Fibroblast of lung (primary cell): ENCODE data around the gene KLK8. TPM values are rescaled to one million over a fixed set of nuclear protein-coding genes. Genes with fewer than 3 reads are reported as not detected.

Source experiments
- DNase-seq, 2 donors: peaks; one replicate each; pipeline versions ENCODE4 v3.0.0 to v3.0.0-alpha.2; 2010; ENCODE audit warnings: low read depth in 2 of 2
- H2AFZ ChIP-seq: 2 replicates; pipeline ENCODE4 v1.5.1; 2012; ENCODE audit warnings: low read length, control low read depth, inconsistent platforms
- H3K27ac ChIP-seq: 2 replicates; pipeline ENCODE4 v1.5.1; 2011; ENCODE audit warnings: low read length, control low read depth; ENCODE audit not compliant: insufficient read depth
- H3K27me3 ChIP-seq: 2 replicates; pipeline ENCODE4 v1.5.1; 2011; ENCODE audit warnings: mild to moderate bottlenecking, low read length; ENCODE audit not compliant: control insufficient read depth, insufficient read depth
- H3K36me3 ChIP-seq: 2 replicates; pipeline ENCODE4 v1.5.1; 2011; ENCODE audit warnings: low read length; ENCODE audit not compliant: control insufficient read depth, insufficient read depth
- H3K4me1 ChIP-seq: 2 replicates; pipeline ENCODE4 v1.5.1; 2011; ENCODE audit warnings: low read length; ENCODE audit not compliant: control insufficient read depth, insufficient read depth; ENCODE audit errors: extremely low read depth
- H3K4me2 ChIP-seq: 2 replicates; pipeline ENCODE4 v1.5.1; 2011; ENCODE audit warnings: low read length, control low read depth; ENCODE audit not compliant: insufficient read depth; ENCODE audit errors: extremely low read depth
- H3K4me3 ChIP-seq, 4 experiments: fragments of 200-600 bp in 1 of 4; sonication (generic) in 1 of 4; replicated peaks in 1 of 4; 2 replicates each; pipeline ENCODE4 v1.5.1; 2011 to 2016; ENCODE audit warnings: low read length in 4 of 4, low read depth in 3 of 4, mild to moderate bottlenecking in 3 of 4, control low read depth in 2 of 4, inconsistent platforms in 1 of 4, mixed read lengths in 1 of 4; ENCODE audit not compliant: insufficient read depth in 1 of 4; ENCODE audit errors: control extremely low read depth in 1 of 4
- H3K79me2 ChIP-seq: 2 replicates; pipeline ENCODE4 v1.5.1; 2012; ENCODE audit warnings: mild to moderate bottlenecking, low read length, inconsistent platforms; ENCODE audit not compliant: control insufficient read depth, insufficient read depth
- H3K9ac ChIP-seq: 2 replicates; pipeline ENCODE4 v1.5.1; 2011; ENCODE audit warnings: mild to moderate bottlenecking, low read length, control low read depth; ENCODE audit not compliant: insufficient read depth
- H3K9me3 ChIP-seq: 2 replicates; pipeline ENCODE4 v1.5.1; 2012; ENCODE audit warnings: low read depth, low read length; ENCODE audit not compliant: control insufficient read depth, insufficient read depth
- H4K20me1 ChIP-seq: 2 replicates; pipeline ENCODE4 v1.5.1; 2011; ENCODE audit warnings: low read length; ENCODE audit not compliant: control insufficient read depth, insufficient read depth; ENCODE audit errors: extremely low read depth
- EZH2 ChIP-seq: IDR thresholded peaks from 2 replicates; pipeline ENCODE4 v1.5.1; 2012; ENCODE audit warnings: low read length, control low read depth, mild to moderate bottlenecking; ENCODE audit errors: missing control alignments
- polyA minus RNA-seq: library from RNA; depleted of rRNA, polyadenylated mRNA; stranded (reverse); fragments of >200 nt; gene quantifications from 2 replicates; pipeline ENCODE4 v1.2.3, GENCODE V29; 2011; ENCODE audit warnings: low replicate concordance
- polyA plus RNA-seq, 2 donors: library from polyadenylated mRNA; depleted of rRNA in 1 of 2; stranded (reverse) in 1 of 2; unstranded in 1 of 2; fragments of >200 nt; gene quantifications; 2 replicates each; pipeline ENCODE4 v1.2.1, GENCODE V29; 2011 to 2012; ENCODE audit warnings: missing spikeins in 1 of 2
- total RNA-seq: library from RNA; depleted of rRNA; stranded (reverse); fragments of >200 nt; gene quantifications from 2 replicates; pipeline ENCODE4 v1.2.1, GENCODE V29; 2014
- TF ChIP-seq, protein P1 (sequence below), 2 donors: IDR thresholded peaks in 1 of 2; conservative IDR thresholded peaks in 1 of 2; 1 replicate in 1 of 2; 2 replicates in 1 of 2; pipeline ENCODE4 v1.5.1; 2011 to 2012; ENCODE audit warnings: low read length in 2 of 2, control low read depth in 1 of 2, inconsistent platforms in 1 of 2, low read depth in 1 of 2, mild to moderate bottlenecking in 1 of 2

Gene KLK8, protein sequence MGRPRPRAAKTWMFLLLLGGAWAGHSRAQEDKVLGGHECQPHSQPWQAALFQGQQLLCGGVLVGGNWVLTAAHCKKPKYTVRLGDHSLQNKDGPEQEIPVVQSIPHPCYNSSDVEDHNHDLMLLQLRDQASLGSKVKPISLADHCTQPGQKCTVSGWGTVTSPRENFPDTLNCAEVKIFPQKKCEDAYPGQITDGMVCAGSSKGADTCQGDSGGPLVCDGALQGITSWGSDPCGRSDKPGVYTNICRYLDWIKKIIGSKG
- total RNA-seq (not detected in 2 replicates), polyA plus RNA-seq (not detected in 2 replicates), polyA minus RNA-seq (not detected in 2 replicates)
- polyA plus RNA-seq (2012), result not detected in 2 replicates

- Histone ChIP-seq H3K27me3 (no peaks in the 10 kb centered on the region), H3K4me2 (no peak within 1 kb of the TSS), H3K79me2 (no peaks in the 10 kb centered on the region), H3K27ac (no peak within 1 kb of the TSS), H3K9ac (no peak within 1 kb of the TSS), H3K9me3 (no peaks in the 10 kb centered on the region), H3K4me1 (no peaks in the 10 kb centered on the region), H4K20me1 (no peaks in the 10 kb centered on the region), H2AFZ (no peak within 1 kb of the TSS), H3K36me3 (no peaks in the 10 kb centered on the region), H3K4me3 (no peak within 1 kb of the TSS)
- TF ChIP-seq, protein P1, sequence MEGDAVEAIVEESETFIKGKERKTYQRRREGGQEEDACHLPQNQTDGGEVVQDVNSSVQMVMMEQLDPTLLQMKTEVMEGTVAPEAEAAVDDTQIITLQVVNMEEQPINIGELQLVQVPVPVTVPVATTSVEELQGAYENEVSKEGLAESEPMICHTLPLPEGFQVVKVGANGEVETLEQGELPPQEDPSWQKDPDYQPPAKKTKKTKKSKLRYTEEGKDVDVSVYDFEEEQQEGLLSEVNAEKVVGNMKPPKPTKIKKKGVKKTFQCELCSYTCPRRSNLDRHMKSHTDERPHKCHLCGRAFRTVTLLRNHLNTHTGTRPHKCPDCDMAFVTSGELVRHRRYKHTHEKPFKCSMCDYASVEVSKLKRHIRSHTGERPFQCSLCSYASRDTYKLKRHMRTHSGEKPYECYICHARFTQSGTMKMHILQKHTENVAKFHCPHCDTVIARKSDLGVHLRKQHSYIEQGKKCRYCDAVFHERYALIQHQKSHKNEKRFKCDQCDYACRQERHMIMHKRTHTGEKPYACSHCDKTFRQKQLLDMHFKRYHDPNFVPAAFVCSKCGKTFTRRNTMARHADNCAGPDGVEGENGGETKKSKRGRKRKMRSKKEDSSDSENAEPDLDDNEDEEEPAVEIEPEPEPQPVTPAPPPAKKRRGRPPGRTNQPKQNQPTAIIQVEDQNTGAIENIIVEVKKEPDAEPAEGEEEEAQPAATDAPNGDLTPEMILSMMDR (conservative IDR thresholded peaks at IDR 0.05 in 1 of 2, IDR thresholded peaks at IDR 0.05 in 1 of 2; ENCODE audit: low read depth in 1 of 2, low read length in 2 of 2), result no peak
- TF ChIP-seq EZH2, result no peak
- no peak for DNase-seq
Observed at GRCh38 chr19:51001515-51001914, at the start of gene KLK8. Gene KLK8 (minus strand): TSS chr19:51001604. CDS start chr19:51001167, 437 bp downstream.

DNA sequence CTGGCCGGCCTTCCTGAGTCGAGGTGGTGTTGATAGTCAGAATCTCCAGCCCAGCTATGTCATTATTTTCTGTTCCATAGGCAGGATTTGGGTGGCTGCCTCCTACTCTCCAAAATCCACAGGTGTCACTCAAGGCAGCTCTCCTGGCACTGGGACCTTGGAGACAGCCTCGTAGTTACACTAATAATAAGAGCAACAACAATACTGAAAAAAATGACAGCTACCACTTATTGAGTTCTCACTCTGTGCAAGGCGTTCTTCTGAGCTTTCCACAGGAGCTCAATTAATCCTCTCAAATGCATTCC lies 45.6 kb upstream of the KLK8 start:
- TF ChIP-seq, protein P1 (conservative IDR thresholded peaks at IDR 0.05 in 1 of 2, IDR thresholded peaks at IDR 0.05 in 1 of 2; ENCODE audit: low read depth in 1 of 2, low read length in 2 of 2), result no peak
- TF ChIP-seq EZH2, result no peak
- no peaks in the 10 kb centered on the region for H3K4me1 ChIP-seq

DNA sequence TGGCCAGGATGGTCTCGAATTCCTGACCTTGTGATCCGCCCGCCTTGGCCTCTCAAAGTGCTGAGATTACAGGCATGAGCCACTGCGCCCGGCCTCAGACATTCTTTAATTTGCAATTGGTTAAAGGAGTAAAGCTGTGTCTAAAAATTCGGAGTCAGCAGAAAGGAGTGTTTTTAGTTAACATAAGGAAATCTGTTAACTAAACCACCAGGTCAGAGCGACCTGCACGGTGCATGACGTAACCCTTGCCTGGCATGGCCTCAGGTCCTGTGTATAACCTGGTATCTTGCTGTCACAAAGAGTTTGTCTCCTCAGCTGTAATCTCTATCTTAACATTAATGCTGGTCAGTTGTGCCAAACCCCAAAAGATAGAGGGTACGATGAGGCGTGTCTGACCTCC lies 42.9 kb upstream of the KLK8 start:
- Histone ChIP-seq H3K27me3 (no peaks in the 10 kb centered on the region), H3K4me2 (no peak overlapping the region), H3K9ac (no peak overlapping the region), H4K20me1 (no peaks in the 10 kb centered on the region), H3K36me3 (no peaks in the 10 kb centered on the region), H2AFZ (no peak overlapping the region), H3K4me3 (no peak overlapping the region), H3K27ac (no peak overlapping the region), H3K9me3 (no peaks in the 10 kb centered on the region), H3K79me2 (no peaks in the 10 kb centered on the region), H3K4me1 (no peaks in the 10 kb centered on the region)
- TF ChIP-seq EZH2, result no peak
- TF ChIP-seq, protein P1 (conservative IDR thresholded peaks at IDR 0.05 in 1 of 2, IDR thresholded peaks at IDR 0.05 in 1 of 2; ENCODE audit: low read depth in 1 of 2, low read length in 2 of 2), result no peak
- no peak for DNase-seq

More for the DNA sequence above, 45.6 kb upstream of the KLK8 start:
- Histone ChIP-seq H3K27ac (no peak overlapping the region), H3K9me3 (no peaks in the 10 kb centered on the region), H3K9ac (no peak overlapping the region), H4K20me1 (no peaks in the 10 kb centered on the region), H3K27me3 (no peaks in the 10 kb centered on the region), H3K4me3 (no peak overlapping the region), H3K36me3 (no peaks in the 10 kb centered on the region), H3K79me2 (no peaks in the 10 kb centered on the region), H2AFZ (no peak overlapping the region), H3K4me2 (no peak overlapping the region)
- DNase-seq, result no peak
